ENCODE data around the gene LCE2A.

DNA sequence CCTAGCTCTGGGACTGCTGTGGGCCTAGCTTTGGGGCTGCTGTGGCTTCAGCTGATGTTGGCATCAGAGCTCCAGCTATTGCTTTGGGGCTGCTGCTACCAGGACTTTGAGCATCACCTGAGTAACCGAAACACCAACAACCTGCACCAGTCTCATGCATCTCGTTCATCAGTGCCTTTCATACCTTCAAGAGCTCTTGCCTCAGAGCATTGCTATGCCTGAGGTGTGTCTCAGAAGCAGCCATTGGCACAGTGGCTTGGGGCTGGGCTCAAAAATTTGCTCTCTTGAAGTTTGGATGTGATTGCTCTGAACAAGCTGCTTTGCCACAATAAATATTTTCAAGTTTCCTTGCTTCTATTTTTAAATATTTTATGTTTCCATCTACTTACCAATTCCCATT is 41.7 kb upstream of the LCE2A start:
- TF ChIP-seq, protein P1, sequence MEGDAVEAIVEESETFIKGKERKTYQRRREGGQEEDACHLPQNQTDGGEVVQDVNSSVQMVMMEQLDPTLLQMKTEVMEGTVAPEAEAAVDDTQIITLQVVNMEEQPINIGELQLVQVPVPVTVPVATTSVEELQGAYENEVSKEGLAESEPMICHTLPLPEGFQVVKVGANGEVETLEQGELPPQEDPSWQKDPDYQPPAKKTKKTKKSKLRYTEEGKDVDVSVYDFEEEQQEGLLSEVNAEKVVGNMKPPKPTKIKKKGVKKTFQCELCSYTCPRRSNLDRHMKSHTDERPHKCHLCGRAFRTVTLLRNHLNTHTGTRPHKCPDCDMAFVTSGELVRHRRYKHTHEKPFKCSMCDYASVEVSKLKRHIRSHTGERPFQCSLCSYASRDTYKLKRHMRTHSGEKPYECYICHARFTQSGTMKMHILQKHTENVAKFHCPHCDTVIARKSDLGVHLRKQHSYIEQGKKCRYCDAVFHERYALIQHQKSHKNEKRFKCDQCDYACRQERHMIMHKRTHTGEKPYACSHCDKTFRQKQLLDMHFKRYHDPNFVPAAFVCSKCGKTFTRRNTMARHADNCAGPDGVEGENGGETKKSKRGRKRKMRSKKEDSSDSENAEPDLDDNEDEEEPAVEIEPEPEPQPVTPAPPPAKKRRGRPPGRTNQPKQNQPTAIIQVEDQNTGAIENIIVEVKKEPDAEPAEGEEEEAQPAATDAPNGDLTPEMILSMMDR (IDR thresholded peaks at IDR 0.05) = no peak
- no peak for TF ChIP-seq FOXM1 (IDR thresholded peaks at IDR 0.05; ENCODE audit: low read depth)
- TF ChIP-seq POLR2AphosphoS5 (IDR thresholded peaks at IDR 0.05; ENCODE audit: low read depth, low read length) = no peak
- no peak for TF ChIP-seq YY1 (IDR thresholded peaks at IDR 0.05; ENCODE audit: low read depth)
- TF ChIP-seq, protein P2, sequence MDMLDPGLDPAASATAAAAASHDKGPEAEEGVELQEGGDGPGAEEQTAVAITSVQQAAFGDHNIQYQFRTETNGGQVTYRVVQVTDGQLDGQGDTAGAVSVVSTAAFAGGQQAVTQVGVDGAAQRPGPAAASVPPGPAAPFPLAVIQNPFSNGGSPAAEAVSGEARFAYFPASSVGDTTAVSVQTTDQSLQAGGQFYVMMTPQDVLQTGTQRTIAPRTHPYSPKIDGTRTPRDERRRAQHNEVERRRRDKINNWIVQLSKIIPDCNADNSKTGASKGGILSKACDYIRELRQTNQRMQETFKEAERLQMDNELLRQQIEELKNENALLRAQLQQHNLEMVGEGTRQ (IDR thresholded peaks at IDR 0.05; ENCODE audit: borderline replicate concordance, low read depth, low read length) = no peak
- TF ChIP-seq MEF2A (IDR thresholded peaks at IDR 0.05; ENCODE audit: borderline replicate concordance, low read depth) = no peak
- TF ChIP-seq, protein P3, sequence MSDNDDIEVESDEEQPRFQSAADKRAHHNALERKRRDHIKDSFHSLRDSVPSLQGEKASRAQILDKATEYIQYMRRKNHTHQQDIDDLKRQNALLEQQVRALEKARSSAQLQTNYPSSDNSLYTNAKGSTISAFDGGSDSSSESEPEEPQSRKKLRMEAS (IDR thresholded peaks at IDR 0.05; ENCODE audit: low read depth) = no peak
- no peak for TF ChIP-seq EP300 (IDR thresholded peaks at IDR 0.05; ENCODE audit: borderline replicate concordance in 1 of 2, low read depth in 1 of 2, low read length in 1 of 2)
- no peak for TF ChIP-seq GABPA (IDR thresholded peaks at IDR 0.05; ENCODE audit: low read depth)
- no peak for TF ChIP-seq RFX5 (IDR thresholded peaks at IDR 0.05; ENCODE audit: low read length)

Data from SK-N-SH (cell line).